Activated naive CD4-positive, alpha-beta T cell (primary cell): Measurements from ENCODE around the gene AQP1.

Experiments used
- DNase-seq, 4 experiments: peaks; one replicate each; lab custom pipeline; 2025; lab: John Stamatoyannopoulos, UW

AQP1 gene

DNA sequence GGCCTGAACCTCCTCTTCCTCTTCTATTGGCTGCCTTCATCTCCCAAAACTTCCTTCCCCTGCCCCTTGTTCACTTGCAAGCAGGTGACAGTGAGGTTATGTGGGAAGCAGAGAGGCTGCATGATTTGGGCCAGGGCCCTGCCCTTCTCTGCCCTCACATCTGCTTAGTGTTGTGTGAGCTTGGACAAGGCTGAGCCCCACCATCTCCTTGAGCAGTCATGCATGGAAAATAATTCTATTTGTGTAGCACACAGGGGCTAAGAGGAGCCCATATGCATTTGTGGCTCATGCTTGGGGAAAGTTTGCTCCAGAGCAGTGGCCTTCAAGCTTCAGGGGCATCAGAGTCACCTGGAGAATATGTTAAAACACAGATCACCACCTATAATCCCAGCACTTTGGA lies 26.8 kb upstream of the AQP1 start:
- no peak for DNase-seq

DNA sequence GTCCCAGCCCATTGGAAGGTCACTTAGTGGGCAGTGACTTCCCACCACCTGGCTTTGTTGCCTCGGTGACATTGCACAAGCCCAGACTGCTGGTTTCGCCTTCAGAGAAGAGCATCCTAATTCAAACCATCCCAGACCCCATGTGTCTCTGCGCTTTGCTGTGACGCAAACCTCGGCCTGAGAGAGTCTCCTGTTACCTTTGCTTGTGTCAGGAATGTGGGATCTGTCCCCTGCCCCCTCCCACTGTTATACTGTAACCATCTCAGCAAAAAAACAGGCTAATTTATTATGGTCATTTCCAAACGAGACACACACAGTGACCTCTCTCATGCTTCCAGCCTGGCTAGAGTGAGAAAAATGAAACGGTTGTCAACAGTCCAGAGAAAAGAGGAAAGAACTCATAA lies 25.0 kb upstream of the AQP1 start:
- no peak for DNase-seq

DNA sequence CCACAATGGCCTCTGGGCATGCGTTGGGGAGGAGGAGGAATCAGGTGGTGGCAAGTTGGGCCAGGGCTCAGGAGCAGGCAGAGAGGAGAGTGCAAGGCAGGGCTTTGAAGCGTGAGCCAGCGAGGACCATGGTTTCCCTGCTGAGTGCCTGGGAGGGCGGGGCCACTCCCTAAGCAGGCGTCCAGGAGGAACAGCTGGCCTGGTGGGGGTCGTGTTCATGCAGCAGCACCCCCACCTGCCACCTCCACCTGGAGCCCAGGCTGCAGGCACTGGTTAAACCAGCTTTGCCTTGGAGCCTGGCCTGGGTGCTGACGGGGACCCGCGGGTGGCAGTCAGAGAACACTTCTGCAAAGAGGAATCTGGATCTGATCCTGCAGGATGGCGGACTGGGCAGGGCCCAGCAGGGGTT lies 24.2 kb upstream of the AQP1 start:
- no peak for DNase-seq

DNA sequence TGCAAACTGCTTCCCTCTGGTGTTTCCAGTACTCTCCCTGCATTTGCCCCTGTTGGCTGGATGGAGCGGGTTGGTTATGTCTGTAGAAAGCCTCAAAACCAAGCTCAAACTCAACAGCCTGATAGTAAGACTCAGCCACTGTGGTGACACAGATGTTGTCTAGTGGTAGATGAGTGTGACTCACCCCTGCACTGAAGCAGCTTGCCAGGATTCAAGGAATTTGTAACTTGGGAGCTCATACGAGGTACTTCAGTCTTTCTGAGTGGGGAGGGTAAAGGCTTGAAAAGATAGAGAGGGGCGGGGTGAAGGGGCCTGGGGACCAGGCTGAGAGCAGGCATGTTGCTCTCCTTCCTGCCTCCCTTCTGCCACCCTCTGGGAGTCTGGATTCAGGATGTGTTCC lies 22.9 kb upstream of the AQP1 start:
- no peak for DNase-seq

DNA sequence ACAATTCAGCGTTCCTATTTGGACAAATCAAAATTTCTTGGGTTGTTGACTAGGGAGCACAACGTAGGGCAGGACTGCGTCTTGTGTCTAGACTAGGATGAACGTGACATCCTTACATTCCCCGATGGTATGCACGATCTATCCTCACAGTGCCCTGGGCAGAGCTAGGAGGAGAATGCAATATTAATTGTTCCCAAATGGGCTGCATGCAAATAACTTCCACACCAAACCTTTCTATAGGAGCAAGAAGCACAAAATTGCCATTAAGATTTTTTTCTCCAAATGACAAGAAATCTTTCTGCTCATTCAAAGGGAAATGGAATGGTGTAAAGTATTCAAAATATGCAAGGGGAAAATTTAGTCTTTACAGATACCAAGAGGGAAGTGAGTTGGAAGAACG lies 21.4 kb upstream of the AQP1 start:
- DNase-seq, result no peak

DNA sequence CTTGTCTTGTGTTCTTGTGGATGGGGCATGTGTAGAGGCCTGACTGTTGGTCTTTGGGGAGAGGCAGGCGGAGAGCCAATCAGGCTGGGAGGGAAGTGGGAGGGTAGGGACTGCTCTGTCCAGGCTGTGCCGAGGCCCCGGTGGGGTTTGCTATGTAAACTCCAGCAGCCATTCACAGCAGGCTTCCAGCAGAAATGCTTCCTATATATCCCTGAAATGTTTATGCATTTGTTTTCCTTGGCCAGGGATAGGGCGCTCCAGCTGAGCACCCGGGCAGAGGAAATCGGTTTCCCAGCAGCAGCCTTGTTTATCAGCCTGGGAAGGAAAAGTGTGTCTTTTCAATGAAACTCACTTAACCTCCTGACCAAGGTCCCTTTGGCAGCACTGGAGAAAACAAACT lies 18.3 kb upstream of the AQP1 start:
- no peak for DNase-seq

DNA sequence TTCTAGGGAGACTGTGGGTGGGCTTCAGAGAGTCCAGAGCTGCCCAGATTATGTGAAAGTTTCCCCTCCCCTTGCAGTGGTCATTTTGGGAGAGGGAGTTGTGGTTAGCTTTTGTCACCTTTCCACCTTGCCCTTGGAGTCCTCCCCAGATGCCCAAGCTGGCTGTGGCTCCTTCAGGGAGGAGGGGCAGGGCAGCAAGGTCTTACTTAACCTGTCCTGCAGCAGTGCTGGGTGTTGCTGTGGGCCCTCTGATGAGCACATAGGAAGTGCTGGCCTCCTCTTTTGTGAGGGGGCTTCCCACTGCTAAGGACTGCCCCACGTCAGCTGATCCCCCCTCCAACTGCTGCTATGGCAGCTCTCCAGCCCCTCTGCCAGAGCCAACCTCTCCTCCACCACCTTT lies 17.6 kb upstream of the AQP1 start:
- DNase-seq, result no peak

DNA sequence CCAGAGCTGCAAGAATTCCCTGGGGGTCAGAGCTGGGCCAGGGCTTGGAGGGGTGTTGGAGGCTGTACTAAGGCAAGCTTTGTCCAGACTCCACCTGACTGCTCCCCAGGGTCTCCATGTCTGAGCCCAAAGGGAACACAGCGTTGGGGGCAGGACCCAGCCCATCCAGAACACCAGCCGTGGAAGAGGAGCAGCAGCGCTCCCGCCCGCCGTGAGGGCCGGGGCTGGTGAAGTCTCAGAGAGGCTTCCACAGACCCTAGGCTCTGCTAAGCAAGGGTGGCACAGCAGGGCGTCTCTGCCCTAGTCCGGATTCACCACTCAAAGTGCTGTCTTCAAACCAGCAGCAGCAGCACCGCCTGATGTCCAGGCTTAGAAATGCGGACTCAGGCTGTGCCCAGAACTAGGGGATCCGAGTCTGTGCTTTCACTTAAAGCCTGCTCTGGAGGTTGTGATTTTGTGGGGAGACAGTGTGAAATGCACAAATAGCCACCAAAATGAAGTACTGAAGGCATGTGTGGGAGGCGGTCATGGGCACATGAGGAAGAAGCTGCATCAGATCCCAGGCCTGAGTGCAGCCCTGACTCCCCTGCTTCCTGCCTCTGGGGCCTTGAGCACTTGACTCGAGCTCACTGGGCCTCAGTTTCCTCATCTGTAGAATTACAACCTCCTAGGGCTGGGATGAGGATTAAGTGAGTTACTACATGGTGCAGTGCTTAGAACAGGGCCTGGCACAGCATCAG lies 16.6 kb upstream of the AQP1 start:
- DNase-seq, result no peak

DNA sequence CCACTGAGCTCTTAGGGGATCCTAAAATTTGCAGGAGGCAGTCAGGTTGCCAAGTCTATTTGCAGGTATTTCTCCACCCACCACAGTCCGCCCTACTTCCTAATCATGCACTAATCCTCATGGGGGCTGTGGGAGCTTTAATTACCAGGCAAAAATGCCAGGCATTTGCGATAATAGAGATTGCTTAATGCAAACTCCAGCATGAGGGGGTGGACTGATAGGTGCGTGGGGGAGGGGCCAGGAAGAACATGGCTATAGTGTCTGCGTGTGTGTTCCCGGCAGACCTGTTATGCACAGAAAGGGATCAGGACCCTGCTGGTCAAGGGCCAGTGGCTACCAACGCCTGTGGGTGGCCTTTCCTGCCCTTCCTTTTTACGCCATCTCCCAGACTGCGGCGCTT lies 15.6 kb upstream of the AQP1 start:
- DNase-seq, result no peak

DNA sequence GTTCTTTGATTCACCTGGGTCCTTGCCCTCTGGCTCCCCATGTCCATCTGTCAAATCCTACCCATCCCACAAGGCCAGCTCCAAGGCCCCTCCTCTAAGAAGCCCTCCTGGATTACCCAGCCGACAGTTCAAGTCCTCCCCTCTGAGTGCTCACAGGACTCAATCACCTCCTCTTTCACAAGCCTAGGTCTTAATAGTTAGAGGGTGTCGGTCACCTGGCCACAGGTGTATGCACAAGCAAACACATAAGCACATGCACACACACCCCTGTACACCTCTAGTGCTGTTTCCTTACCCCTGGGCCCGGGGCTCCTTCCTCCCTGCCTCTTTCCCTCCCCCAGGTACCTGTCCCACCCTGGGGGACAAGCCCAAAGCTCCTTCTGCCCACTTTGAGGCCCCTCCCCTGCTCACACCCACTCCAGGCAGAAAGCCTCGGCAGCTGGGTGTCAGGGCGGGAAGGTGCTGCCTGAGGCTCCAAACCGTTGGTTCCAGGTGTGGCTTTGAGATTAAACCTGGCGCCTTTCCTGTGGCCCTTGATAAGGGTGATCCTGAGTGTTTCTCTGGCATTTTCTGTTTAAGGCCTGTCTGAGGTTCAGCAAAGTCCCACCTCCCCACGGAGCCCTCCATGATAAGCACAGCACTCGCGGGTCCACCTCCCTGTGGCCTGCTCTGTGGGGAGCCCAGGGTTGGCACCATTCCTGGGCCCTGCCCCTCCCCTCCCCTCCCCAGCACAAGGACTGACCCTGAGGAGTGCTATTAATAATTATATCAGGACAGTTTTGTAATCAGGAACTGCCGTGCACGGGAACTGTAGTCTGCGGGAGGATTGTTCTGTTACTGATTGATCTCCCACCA lies 14.6 kb upstream of the AQP1 start:
- DNase-seq, result no peak

DNA sequence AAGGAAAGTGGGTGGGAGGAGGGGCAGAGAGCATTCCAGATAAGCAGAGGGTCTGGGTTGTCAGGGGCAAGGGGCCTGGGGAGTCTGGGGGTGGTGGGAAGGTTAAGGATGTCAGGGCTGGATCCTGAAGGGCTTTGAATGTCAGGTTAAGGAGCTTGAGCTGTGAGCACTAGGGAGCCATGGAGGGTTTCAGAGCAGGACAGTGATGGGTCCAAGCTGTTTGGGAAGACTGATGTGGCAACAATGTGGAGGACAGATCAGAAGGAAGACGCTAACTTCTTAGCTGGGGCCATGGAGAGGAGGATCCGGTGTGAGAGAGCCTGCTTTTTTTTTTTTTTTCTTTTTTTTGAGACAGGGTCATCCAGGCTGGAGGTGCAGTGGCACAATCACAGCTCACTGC lies 13.9 kb upstream of the AQP1 start:
- DNase-seq, result no peak

DNA sequence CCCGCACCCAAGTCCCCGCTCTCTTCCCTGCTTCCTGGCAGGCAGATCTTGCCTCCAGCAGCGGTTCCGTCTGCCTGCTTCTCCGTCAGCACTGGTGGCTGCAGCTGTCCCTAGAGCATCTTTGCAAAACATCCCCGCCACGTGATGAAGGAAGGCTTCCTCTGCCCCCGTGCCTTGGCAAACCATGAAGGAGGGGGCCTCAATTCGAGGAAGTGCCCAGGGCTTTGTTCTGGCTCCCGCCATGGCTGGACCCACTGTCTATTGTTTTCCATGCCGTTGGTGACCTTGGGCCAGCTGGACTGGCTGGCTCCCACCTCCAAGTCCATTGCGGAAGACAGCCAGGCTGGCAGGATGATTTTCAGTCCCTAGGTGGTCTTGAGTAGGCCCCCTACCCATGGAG lies 13.2 kb upstream of the AQP1 start:
- DNase-seq, result no peak

DNA sequence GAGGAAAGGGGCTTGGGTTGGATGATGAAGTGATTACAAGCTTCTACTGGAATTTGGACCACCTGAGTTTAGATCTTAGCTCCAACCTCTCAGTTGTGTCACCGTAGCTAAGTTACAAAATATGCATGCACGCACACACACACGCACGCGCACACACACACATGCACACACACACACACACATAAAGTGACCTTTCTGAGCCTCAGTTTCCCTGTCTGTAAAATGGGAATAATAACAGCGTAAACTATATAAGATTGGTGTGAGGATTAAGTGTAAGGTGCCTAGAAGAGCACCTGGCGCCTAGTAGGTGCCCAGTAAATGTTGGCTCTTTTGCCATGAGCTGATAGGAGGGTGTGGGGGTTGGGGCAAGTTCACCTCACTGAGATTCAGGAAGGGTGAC lies 12.6 kb upstream of the AQP1 start:
- no peak for DNase-seq

DNA sequence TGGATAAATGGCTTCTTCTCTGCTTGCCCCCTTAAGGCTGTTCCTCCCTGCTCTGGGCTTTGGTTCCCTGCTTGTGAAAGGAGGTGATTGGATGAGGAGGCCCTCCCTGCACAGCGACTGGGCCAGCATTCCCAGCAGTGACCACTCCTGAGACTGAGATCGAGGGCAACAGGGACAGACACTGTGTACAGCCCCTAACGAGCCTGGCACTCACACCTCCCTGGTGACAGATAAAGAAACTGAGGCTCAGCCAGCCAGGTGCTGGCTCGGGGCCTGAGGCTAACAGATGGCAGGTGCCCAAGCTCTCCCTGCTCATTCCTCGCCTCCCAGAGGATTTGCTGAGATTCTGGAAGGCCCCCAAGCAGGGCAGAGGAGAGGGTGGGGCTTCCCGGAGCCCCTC lies 12.0 kb upstream of the AQP1 start:
- no peak for DNase-seq

DNA sequence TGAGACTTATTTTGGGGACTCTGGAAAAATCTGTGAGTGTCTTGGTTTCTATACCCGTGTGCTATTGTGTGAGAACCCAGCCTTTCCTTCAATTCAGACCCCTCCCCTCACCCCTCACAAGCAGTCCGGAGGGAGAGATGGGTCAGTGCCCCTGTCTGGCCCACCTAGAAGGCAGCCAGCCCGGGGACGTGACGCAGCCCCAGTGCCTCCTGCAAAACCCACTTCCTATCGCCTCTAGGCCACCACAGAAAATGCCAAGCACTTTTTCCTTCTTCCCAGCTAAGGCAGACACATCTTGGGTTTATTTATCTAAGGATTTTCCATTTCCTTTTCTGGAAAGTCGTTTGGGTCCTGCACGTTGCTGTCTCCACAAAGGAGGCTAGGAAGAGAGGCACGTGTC lies 11.6 kb upstream of the AQP1 start:
- no peak for DNase-seq

DNA sequence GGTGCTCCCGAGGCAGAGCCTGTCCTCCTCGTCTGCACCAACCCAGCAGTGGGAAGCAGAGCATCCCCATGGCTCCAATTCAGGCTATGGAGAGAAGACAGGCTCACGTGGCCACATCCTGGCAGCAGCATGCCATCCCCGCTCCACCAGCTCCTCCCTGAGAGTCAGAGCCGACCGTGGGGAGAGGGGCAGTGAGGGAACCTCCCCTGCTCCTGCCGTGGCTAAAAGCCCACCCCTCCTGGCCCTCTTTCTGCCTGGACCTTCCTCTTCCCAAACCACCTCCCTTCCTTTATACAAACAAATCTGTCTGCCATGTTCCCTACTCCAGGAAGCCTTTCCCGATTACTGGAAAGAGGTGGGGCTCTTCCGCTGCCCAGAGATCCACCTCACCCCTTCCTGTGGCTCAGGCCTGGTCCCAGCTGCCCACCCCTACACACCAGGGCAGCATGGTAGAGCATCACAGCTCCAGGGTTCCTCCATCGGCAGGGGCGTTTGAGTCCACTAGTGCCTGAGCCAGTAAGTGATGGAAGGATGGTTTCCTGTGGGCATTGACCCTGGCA lies 10.8 kb upstream of the AQP1 start:
- DNase-seq, result no peak

DNA sequence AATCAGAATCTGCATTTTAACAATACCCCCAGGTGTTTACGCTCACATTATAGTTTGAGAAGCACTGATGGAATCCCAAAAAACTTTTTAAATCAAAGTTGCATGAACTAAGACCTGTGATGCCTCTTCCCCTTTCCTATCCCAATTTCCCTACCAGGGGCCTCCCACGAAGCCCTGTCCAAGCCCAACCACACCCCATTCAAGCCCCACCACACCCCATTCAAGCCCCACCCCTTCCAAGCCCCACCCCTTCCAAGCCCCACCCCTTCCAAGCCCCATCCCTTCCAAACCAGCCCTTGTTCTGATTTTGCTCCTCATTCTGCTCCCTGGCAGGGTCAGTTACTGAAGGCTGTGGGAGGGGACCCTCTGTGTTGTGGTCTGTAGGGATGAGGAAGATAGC lies 9.8 kb upstream of the AQP1 start:
- DNase-seq, result no peak

DNA sequence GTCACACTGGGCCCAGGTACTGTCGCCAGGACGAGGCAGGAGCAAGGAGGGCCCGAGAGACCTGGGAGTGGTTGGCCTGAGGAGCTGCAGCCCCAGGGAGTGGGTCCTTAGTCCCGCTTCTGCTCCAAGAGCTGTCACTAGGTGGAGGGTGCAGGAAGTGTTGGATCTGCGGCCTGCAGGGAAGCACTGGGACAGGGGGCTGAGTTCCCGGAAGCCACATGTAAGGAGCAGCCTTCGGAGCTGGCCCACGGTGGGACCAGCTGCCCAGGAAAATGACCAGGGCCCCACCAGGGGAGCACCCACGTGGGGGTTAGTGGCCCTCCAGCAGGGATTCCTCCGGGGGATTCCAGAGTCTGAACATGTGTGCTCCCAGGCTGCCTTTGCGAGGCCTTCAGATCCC lies 9.2 kb upstream of the AQP1 start:
- no peak for DNase-seq

DNA sequence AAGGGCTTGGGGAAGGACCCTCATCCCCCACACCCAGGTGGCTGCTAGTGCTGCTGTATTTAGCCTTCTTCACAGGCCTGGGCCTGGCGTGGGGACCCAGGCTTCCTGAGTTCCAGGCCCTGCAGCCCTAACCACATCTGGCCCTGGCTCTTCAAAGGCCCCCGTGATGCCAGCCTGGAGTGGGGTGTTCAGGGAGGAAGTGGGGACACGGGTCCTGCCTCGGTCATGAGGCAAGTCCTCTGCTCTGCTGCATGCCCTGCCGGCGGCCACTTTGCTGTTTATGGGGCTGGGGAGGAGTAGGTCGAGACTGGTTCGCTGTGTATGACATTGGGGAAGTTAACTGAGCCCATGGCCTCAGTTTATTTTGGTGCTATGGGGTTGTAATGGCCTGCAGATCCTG lies 8.5 kb upstream of the AQP1 start:
- DNase-seq, result no peak

DNA sequence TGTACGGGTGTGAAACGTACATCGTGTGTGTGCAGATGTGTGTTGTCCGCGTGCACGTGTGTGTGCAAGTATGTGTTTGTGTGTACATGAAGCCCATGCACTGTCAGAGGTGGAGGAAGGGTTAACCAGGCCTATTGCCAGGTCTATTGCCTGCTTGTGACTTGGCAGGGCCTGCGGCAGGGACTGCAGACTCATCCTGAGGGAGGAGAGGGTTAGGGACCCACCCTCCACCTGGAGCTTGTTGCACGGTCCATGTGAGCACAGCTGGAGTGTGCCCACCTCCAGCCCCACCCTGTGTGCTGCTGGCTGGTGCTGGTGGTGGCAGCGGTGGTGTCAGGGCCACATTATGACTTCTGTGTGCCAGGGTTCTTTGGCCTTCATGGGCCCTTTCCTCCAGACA lies 7.1 kb upstream of the AQP1 start:
- DNase-seq, result no peak

DNA sequence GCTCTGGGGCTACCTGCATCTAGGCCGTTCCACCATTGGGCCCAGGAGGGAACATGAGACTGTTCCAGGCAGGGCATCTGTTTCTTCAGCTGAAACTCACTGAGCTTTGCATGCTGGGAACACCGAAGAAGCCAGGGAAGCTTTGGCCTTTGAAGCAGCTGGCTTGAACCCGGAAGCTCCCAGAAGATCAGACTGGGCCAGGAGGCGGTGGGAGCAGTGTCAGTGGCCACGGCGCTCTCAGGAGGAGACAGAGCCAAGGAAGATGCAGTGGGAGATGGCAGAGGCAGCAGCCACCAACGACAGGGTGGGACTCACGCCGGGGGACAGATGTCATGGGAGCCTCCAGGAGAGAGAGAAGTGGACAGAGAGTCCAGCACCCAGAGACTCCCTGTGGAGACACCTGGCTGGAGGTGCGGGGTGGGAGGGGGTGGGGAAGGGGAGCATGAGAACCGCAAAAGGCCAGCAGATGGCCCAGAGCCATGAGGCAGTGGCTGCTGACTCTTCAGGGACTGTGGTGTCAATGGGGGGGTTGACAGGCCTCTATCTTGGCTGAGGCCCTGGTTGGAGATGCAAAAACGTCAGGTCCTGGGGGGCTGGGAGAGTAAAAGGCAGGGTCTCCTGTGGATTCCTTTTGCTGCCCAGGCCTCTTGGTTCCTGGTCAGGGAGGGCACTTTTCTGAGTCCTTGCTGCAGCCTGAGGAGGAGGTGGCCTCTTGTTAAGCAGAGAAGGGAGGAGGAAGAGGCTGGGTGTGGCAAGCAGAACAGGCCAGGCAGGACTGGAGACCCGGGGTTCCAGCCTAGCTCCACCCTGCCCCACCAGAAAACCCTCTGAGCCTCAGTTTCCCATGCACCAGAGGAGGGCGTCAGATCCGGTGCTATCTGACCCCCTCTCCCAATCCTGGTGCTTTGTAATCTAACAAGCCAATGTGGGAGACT lies 6.3 kb upstream of the AQP1 start:
- no peak for DNase-seq

DNA sequence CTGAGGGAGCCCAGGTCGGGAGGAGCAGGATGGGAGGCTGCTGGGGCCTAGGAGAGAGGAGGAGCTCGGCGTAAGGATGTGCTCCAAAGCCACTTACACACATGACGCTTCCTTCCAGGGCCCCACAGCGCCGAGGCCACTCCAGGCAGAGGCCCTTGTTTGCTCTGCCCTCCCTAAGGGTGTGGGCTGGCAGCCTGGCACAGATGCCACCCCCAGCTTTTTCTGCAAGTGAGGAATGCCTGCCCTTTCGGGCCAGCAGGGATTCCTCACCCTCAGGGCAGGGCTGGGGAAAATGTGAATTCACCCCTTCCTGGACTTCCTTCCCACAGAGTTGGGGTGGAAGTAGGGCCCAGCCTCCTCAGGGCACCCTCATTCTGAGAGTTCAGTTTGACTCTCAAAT lies 5.6 kb upstream of the AQP1 start:
- no peak for DNase-seq
